Stimulated activated CD8-positive, alpha-beta memory T cell treated with anti-CD3 and anti-CD28 coated beads, Interleukin-7, amount 100 ng/mL, for 48 hours (primary cell): ENCODE data around the gene MALAT1.

ENCODE experiments used
- DNase-seq, 2 donors: peaks; one replicate each; pipeline ENCODE4 v3.0.0-alpha.2; 2020; ENCODE audit warnings: low read depth in 1 of 2; ENCODE audit errors: extremely low read depth in 1 of 2

The MALAT1 gene

GRCh38 chr11:65478388-65479183 lies 20.3 kb upstream of the MALAT1 start:
- no peak for DNase-seq

- no peak for DNase-seq
Measured at GRCh38 chr11:65479184-65480145, 19.4 kb upstream of the MALAT1 start.

DNA sequence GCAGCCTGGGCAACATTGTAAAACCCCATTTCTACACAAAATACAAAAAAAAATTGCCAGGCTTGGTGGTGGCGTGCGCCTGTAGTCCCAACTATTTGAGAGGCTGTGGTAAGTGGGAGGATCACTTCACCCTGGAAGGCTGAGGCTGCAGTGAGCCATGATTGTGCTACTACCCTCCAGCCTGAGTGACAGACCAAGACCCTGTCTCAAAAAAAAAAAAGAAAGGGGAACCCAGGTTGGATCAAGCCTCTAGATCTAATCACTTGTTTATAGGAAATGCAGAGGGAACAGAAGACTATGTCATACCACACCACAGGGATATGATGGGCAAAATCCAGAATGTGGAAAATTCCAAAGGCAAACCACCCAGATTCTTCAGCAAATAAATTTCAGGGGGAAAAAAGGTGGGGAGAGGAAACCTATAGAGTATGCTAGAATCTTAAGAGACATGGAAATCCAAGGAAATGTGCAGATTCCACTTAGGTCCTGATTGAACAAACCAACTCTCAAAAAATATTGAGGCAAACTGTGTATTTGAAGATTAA lies 16.5 kb upstream of the MALAT1 start:
- no peak for DNase-seq

DNA sequence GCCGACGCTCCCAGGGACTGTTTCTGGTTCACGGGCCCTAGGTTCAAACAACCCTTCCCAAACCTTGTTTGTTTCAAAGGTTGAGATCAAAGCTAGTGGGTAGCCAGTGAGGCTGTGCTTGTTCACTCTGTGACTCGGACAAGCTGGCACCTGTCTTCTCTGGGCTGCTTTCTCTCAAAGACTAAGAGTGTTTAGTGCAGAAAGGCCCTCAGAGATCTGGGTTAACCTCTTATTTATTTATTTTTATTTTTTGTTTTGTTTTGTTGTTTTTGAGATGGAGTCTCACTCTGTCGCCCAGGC lies 13.0 kb upstream of the MALAT1 start:
- no peak for DNase-seq

DNA sequence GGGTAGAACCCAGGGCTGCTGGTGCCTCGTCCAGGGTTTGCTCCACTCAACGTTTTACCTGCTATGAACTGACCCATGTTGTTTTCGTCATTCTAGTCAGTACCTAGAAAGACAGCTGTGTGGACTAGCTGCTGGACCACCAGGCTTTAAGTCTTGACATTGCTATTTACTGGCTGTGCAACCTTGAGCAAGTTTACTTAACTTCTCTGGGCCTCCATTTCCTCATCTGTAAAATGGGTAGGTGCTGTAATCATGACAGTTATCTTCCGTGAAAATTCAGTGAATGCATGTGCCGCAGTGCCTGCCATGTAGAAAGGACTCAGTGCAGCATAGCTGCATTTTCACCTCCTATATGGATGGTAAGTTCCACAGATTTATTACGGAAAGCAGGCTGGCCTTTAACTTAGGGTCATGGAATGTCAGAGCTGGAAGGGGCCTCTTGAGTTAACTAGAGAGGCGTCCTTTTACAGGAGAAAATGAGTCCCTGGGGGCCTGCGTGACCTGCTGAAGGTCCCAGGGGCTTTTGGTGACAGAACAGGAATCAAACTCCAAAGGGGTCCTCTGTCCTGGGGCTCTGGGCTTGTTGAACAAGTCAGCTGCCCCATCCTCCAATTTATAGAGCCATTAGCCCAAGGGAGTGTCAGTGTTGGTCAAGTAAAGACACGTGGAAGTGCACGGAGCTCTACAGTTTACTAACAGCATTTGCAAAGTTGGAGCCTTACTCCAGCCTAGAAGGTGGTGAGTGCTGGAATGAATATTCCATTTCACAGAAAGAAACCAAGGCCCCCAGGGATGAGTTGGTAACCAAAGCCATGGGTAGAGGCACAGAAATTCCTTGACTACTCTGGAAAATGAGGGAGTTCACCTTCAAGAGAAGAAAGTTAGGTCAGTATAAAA lies 12.0 kb upstream of the MALAT1 start:
- DNase-seq: no peak

DNA sequence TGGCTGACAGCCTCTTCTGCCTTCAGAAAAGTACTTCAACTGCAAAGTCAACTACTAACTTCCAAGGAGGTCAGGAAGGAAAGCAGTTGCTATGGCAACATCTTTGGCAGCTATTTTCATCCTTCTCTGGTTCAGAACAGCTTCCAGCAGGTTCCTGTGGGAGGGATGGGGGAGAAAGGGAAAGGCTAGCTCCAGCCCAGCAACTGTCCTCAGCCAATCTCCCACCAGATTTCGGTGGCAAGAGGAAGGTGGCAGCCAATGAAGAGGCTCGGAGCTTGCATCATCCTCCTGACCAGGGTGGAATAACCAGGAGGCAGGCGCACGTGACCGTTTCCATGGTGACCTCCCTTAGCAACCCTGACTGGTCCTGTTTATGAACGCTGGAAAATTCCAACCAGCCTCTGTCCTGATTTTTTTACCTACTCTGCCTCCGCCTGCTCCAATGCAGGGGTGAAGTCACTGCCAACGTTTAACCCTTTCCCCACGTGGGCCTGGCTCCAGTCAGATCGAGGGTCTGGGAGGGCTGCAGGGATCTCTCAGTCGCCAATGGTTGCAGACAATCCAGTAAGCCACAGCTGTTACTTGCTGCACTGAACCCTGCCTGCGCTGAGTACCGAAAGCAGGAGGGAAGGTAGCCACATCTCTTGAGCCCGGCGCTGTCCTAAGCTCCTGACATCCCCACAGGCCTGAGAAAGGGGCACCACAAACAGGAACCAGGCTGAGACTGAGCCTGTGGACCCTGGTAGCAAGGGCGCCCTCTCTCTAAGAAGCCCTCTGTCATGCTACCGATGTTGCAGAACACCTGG lies 11.2 kb upstream of the MALAT1 start:
- no peak for DNase-seq

GRCh38 chr11:65488273-65489034 lies 10.4 kb upstream of the MALAT1 start:
- DNase-seq: no peak

DNA sequence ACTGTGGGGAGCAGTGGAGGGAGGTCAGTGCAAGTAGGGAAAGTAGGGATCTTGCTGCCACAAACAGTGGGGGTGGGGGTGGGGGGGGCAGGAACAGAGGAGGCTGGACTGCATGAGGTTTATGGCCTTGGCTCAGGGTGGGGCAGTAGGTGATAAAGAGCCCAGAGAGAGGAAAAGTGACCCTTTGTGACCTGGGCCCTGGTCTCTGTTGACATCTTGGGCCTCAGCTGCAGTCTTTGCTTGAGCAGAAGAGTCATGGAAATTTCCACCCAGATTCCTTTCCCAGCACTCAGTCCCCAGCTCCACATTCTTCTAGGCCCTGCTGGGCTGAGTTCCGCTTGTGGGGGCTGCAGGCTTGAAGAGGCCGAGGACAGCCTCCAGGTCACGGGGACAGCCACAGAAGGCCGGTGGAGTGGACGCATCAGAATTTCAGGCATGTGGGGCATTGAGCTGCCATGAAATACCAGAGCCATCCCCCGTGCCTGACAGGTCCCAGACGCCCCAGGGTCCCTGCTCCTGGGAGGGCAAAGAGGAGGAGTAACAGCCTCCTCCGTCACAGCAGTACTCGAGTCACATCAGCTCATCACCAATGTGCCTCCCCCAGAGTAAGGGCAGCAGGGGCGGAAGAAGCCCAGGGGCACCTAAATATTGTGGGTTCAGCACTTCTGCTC lies 9.7 kb upstream of the MALAT1 start:
- DNase-seq: no peak

- no peak for DNase-seq
Measured at GRCh38 chr11:65489706-65490320, 9.0 kb upstream of the MALAT1 start.

GRCh38 chr11:65491163-65491465 lies 7.7 kb upstream of the MALAT1 start:
- no peak for DNase-seq

DNA sequence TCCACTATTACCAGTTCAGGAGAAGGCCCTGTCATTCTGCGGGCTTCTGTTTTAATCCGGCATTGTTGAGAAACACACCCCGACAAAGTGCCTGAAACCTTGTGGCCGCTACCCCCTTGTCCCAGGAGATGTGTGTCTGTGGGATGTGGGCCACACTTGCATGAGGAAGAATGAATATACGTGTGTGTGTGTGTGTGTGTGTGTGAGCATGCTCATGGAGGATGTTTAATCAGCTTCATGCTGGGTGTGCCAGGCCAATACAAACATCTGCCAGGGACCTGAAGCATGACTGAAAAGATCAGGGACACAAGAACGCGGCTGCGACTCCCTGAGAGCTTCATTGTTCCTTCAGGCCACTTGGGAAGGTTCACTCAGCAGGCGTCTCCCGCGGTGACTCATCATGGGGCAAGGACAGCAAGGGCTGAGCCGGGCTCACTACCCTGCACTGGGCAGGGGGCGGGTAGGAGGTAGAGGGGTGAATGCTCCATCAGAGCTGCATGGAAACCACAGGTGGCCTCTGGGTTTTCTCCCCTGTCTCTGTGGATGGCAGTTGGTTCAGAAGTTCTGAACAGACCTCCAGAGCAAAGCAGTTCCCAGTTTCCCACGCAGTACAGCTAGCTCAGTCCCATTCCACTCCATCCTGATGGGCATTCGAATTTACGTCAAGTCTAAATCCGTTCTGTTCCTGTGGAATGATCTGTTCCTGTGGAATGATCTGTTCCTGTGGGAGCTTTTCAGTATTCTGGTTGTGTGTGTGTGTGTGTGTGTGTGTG lies 7.0 kb upstream of the MALAT1 start:
- no peak for DNase-seq

DNA sequence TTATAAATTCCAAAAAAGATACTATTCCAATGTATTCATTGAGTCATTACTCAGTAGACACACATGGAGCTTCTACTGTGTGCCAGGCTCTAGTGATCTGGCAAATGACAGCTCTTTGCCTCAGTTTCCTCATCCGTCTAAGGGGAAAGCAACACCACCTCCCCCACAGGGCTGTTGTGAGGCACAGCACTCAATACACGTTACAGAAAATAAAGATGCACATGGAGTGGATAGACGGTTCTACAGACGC lies 6.5 kb upstream of the MALAT1 start:
- DNase-seq: no peak

- no peak for DNase-seq
Measured at GRCh38 chr11:65492637-65493366, 6.0 kb upstream of the MALAT1 start.

GRCh38 chr11:65493367-65494176 lies 5.3 kb upstream of the MALAT1 start:
- no peak for DNase-seq

- DNase-seq: no peak
Measured at GRCh38 chr11:65496304-65497140, 2.3 kb upstream of the MALAT1 start.
